ENCODE data around the gene DOK6.

The DOK6 gene

GRCh38 chr18:69778680-69779079, 378.0 kb downstream of the DOK6 start:
- no peak for DNase-seq (ENCODE audit: low read depth in 2 of 2)
- no peak overlapping the region for H3K4me3 ChIP-seq (replicated peaks in 1 of 2; ENCODE audit: low read depth in 2 of 2, low read length in 2 of 2)
- TF ChIP-seq CTCF (IDR thresholded peaks at IDR 0.05; ENCODE audit: low read depth, low read length) = no peak

- no peak for DNase-seq (ENCODE audit: low read depth in 2 of 2)
- TF ChIP-seq CTCF (IDR thresholded peaks at IDR 0.05; ENCODE audit: low read depth, low read length) = no peak
- H3K4me3 ChIP-seq (replicated peaks in 1 of 2; ENCODE audit: low read depth in 2 of 2, low read length in 2 of 2) = no peak overlapping the region
These were observed 380.2 kb downstream of the DOK6 start for GRCh38 chr18:69780851-69781250.

- no peak for DNase-seq (ENCODE audit: low read depth in 2 of 2)
- no peak overlapping the region for H3K4me3 ChIP-seq (replicated peaks in 1 of 2; ENCODE audit: low read depth in 2 of 2, low read length in 2 of 2)
- no peak for TF ChIP-seq CTCF (IDR thresholded peaks at IDR 0.05; ENCODE audit: low read depth, low read length)
These were observed 384.1 kb downstream of the DOK6 start for GRCh38 chr18:69784815-69785214.

- no peak for TF ChIP-seq CTCF (IDR thresholded peaks at IDR 0.05; ENCODE audit: low read depth, low read length)
- DNase-seq (ENCODE audit: low read depth in 2 of 2) = peak; percentile 12 to 41
- H3K4me3 ChIP-seq (replicated peaks in 1 of 2; ENCODE audit: low read depth in 2 of 2, low read length in 2 of 2) = no peak overlapping the region
These were observed 384.8 kb downstream of the DOK6 start for GRCh38 chr18:69785466-69785865.

GRCh38 chr18:69786427-69786826, 385.7 kb downstream of the DOK6 start:
- TF ChIP-seq CTCF (IDR thresholded peaks at IDR 0.05; ENCODE audit: low read depth, low read length) = no peak
- no peak for DNase-seq (ENCODE audit: low read depth in 2 of 2)
- no peak overlapping the region for H3K4me3 ChIP-seq (replicated peaks in 1 of 2; ENCODE audit: low read depth in 2 of 2, low read length in 2 of 2)

GRCh38 chr18:69787825-69788547, 387.3 kb downstream of the DOK6 start:
- H3K4me3 ChIP-seq (replicated peaks in 1 of 2; ENCODE audit: low read depth in 2 of 2, low read length in 2 of 2) = no peak overlapping the region
- TF ChIP-seq CTCF (IDR thresholded peaks at IDR 0.05; ENCODE audit: low read depth, low read length) = no peak
- DNase-seq (ENCODE audit: low read depth in 2 of 2) = peak; percentile 55 to 68

GRCh38 chr18:69789794-69790193, 389.1 kb downstream of the DOK6 start:
- TF ChIP-seq CTCF (IDR thresholded peaks at IDR 0.05; ENCODE audit: low read depth, low read length) = no peak
- no peak overlapping the region for H3K4me3 ChIP-seq (replicated peaks in 1 of 2; ENCODE audit: low read depth in 2 of 2, low read length in 2 of 2)
- DNase-seq (ENCODE audit: low read depth in 2 of 2) = no peak
